HG03354 (cell line): ENCODE data around the gene EDAR.

Experiments used
- ATAC-seq: cut with Tn5 transposase; IDR thresholded peaks from one replicate; pipeline ENCODE4 v1.9.1; 2021; ENCODE audit warnings: mild to moderate bottlenecking; ENCODE audit not compliant: unreplicated experiment, poor library complexity, severe bottlenecking

EDAR gene

DNA sequence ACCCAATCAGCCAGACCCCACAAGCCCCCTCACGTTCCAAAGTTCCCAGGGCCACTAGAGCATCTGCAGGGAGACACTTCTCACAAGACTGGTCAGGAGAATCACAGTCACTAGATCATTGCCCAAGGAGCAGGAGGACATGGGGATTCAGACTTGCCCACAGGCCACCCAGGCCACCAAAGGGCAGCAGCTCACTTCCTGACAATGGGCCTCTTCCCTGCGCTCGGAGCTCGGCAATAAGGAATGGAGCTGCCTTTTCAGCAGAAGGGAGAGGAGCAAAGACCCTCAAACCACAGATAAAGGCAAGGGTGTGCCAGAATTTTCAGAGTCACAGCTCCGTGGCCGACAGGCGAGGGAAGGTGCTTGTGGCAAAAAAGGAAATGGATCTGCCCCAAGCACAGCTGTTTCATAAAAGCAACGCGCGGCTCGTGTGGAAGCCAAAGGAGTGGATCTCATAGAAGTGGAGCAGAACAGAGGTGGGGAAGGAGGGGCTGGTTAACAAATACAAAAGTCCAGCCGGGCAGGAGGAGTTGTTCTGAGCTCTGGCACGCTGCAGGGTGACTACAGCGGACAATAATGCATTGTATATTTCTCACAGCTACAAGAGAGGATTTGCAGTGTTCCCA is 72.1 kb downstream of the EDAR start:
- no peak for ATAC-seq

GRCh38 chr2:108916122-108916795 is 72.8 kb downstream of the EDAR start:
- ATAC-seq: no peak

DNA sequence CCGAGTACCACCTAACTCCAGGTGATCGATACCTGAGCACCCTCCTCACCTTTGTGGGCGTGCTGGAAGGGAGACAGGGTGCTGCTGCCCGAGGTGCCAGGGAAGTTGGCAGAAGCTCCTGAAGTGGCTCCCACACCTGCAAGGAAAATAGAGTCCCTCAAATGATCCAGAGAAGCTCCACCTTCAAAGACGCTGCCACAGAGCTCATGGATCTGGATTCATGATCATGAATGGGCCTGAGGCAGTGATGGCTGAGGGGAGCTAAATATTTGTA is 76.5 kb downstream of the EDAR start:
- no peak for ATAC-seq

DNA sequence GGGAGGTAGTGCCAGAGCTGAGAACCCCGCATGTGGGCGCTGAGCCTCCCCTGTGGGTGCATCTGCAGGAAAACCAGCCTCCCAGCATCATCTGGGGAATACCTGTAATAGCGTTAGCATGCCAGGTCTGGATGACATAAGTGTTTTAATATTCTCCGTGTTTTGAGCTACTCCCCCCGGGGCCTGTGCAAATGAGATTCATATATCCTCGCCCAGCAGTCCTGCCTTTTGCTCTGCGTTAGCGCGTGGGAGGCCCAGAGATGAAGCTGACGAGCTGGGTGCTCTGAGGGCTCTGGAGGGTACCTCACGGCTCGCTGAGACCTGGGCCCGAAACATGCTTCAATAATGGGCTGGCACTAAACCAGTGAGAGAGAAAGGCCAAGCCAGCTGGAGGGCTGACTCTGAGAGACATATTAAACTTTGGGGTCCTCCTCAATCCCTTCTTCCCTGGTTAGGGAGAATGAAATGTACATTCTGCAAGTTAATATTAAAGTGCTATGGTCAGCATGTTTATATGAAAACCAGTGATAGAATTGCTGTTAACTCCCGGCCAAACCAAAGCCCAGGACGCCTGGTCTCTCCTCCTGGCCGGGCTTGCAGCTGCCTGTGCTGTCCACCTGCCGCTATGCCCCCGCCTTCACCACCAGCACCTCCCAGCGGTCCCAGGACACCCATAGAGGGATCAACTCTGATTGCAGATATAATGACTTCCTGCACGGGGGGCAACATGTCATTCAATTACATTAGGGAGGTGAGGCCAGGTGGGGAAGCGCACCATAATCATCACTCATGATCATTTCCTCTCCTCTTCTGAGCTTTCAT is 77.0 kb downstream of the EDAR start:
- ATAC-seq: no peak

GRCh38 chr2:108911401-108911800 is 77.6 kb downstream of the EDAR start:
- ATAC-seq: no peak

DNA sequence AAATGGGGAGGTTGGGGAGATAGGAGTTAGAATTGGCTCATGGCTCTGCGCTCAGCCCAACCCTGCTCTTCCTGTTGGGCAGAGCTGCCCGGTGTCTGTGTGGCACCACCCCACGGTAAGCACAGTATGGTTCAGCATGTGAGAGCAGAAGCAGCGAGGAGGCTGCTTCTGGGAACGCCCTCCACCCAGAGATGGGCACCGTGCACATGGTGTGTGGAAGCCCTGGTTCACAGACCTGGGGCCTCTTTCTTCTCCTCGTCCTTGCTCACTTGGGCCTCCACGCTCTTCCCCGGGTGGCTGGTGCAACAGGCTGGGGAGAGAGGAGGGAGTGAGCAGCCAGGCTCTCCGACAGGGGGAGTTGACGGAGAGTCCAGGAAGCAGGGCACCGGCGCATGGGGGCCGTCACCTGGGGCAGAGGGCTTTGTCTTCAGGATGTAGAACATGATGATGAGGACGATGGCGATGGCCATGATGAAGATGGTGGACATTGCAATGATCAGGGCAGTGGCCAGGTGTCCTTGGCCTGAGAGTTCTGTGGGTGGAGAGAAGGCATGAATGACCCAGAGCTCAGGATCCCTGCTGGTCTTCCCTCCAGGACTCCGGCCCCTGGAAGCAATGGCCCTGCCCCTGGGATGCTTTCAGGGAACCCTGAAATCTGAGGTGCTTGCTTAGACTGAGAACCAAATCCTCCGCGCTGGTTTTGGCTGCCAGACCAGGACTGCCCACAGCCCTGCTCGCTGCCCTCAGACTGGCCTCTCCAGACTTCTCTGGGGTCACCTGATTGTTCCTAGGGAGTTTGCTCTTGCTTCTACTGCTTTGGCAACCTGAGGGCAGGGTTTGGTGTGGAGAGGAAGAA is 78.3 kb downstream of the EDAR start:
- no peak for ATAC-seq

GRCh38 chr2:108910011-108910431 is 79.0 kb downstream of the EDAR start:
- no peak for ATAC-seq

GRCh38 chr2:108909275-108909823 is 79.7 kb downstream of the EDAR start:
- no peak for ATAC-seq

- no peak for ATAC-seq
Measured at GRCh38 chr2:108908713-108909070, 80.3 kb downstream of the EDAR start.

DNA sequence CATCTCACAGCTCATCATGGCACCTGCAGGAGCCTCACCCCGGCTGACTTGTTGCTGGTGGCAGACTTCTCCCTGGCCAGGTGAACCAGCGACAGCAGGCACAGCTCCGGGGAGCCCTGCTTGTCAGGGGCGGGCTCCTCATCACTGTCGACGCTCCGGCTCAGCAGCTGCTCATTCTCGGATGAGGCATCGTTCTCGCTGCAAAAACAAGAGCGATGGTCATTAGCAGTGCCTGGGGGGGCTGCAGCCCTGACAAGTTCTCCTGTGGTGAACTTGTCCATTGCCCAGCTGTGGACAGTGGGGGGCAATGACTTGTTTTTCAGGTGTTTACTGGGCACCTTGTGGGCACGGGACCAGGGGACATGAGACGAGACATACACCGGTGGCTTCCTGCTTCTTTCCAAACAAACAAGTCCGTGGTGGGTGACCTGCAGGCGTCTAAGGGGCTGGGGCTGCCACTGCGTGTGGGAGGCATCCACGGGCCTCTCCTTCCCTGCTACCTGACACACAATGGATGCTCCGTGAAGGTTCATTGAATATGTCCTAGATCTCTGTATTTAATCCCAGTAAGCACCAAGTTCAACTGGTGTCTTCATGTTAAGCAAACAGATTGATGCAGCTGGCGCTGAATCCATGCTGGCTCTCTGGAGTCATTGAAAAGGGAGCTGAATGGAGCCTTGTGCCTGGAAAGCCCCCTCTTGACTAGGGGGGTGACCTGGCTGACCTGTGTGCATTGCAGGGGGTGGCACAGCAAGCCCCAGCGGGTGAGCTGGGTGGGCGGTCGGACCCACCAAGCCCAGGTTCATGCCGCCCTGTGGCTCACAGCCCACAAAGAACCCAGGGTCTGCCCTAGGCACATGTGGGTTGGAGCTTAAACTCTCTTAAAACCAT is 81.0 kb downstream of the EDAR start:
- ATAC-seq: no peak

GRCh38 chr2:108906403-108907077 is 82.5 kb downstream of the EDAR start:
- no peak for ATAC-seq

DNA sequence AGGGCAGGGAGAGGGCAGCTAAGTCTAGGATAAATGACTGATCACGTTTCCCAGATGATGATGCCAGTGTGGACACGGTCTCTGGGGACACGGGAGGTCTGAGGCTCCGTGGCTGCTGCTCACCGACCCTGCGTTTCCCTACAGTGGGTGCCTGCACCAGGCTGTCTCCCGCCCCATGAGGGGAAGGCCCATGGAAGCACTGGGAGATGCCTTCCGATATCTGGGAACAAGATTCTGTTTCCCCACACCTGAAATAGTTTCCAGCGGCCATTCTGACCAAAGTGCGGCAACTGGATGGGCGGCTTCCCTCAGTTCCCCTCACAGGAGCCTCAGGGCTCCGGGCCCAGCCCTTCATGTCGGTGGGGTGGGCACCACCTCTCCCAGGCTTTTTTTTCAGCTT is 83.1 kb downstream of the EDAR start:
- ATAC-seq: no peak

GRCh38 chr2:108905176-108905575 is 83.8 kb downstream of the EDAR start:
- no peak for ATAC-seq

DNA sequence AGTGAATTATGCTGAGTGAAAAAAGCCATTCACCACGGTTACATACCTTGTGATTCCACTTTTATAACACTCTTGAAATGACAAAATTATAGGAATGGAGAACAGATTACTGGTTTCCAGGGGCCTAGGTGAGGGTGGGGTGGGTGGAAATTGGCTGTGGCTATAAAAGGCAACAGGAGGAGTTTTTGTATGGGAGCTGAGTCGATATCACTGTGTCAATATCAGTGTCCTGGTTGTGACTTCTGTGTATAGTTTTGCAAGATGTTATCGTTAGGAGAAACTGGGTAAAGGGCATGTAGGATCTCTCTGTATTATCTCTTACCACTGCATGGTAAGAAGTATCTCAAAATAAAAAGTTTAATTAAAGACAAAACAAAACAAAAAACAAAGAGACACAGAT is 84.3 kb downstream of the EDAR start:
- ATAC-seq: no peak

GRCh38 chr2:108898315-108899082 is 90.5 kb downstream of the EDAR start:
- no peak for ATAC-seq

DNA sequence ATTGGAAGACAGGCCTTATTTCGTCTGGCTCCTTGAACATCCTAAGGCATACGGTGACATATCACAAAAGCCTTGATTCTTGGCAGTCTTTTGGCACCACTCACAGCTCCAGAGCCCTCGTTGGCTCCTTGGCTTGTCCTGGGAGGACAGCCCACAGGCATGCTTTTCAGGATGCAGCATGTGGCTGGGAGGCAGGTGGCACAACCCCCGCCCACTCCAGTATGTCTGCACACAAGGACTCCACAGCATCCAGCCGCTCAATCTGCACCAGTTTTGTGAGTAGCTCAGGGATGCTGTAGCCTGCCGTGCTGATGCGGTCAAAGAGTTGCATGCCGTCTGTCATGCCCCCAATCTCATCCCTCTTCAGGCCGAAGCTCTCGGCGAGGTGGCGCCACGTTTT is 92.3 kb downstream of the EDAR start:
- ATAC-seq: no peak

DNA sequence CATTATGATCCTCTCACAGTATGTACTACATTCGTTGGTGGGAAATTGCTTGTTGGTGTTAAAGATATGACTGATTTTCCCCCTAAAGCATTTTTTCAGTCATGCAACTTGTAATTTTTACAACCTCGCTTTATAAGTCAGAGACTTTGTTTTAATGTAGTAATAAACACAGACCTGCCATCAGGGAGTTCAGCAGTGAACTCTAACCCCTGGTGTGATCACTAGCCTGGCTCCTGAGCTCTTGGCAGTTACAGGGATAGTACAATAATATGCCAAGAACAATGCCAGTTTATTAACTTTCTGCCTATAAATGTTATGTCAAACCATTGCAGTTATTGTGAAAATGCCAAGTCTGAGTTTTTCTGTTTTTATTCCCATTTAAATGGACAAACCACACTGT is 93.8 kb downstream of the EDAR start:
- no peak for ATAC-seq

DNA sequence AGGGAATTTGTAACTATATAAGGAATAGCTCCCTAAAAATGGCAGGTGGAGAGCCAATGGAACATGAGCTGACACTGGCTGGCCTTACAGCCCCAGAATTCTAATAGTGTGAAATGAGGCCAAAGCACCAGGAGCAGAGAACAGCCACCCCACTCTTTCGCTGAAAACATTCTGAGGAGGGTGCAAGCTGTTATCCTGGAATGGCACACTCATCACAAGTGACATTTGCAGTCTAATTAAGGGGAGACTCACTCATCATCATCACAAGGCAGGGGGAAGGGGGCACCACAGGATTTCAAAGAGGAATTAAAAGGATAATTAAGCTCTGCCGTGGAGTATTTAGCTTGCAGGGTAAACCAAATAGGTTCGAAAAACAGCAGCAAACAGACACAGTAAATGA is 94.3 kb downstream of the EDAR start:
- ATAC-seq: no peak
